Suprapubic skin (tissue), 4 donors: Measurements from ENCODE around the gene SLC35G3. TPM values are rescaled to one million over a fixed set of nuclear protein-coding genes. Genes with fewer than 3 reads are reported as not detected.

Experiments
- DNase-seq, 2 donors: peaks; one replicate each; pipeline ENCODE4 v3.0.0-alpha.2; 2019; ENCODE audit warnings: low spot score in 2 of 2
- H3K27ac ChIP-seq: fragments of 200-600 bp; sonication (generic); one replicate; pipeline ENCODE4 v1.5.1; 2019
- H3K27me3 ChIP-seq: fragments of 200-600 bp; sonication (generic); one replicate; pipeline ENCODE4 v1.5.1; 2019
- H3K36me3 ChIP-seq: fragments of 200-600 bp; sonication (generic); one replicate; pipeline ENCODE4 v1.5.1; 2019
- H3K4me1 ChIP-seq: fragments of 200-600 bp; sonication (generic); one replicate; pipeline ENCODE4 v1.5.1; 2019
- H3K4me3 ChIP-seq: fragments of 200-600 bp; sonication (generic); one replicate; pipeline ENCODE4 v1.5.1; 2019; ENCODE audit warnings: mild to moderate bottlenecking
- H3K9me3 ChIP-seq: fragments of 200-600 bp; sonication (generic); one replicate; pipeline ENCODE4 v1.5.1; 2019
- CTCF ChIP-seq, 2 donors: fragments of 200-600 bp in 1 of 2; fragments of 450-650 bp in 1 of 2; sonication (generic) in 1 of 2; IDR thresholded peaks; one replicate each; pipeline ENCODE4 v1.5.1; 2016 to 2019; ENCODE audit warnings: antibody characterized with exemption in 2 of 2, mild to moderate bottlenecking in 1 of 2, moderate library complexity in 1 of 2
- EP300 ChIP-seq: sonication (generic); formaldehyde crosslinking; IDR thresholded peaks from one replicate; pipeline ENCODE4 v1.6.1; 2017; ENCODE audit warnings: antibody characterized with exemption
- POLR2A ChIP-seq, 2 donors: fragments of 450-650 bp; IDR thresholded peaks; one replicate each; pipeline ENCODE4 v1.6.1; 2017; ENCODE audit warnings: antibody characterized with exemption in 2 of 2, mild to moderate bottlenecking in 2 of 2, moderate library complexity in 2 of 2
- POLR2AphosphoS5 ChIP-seq, 3 donors: sonication (generic); formaldehyde crosslinking; IDR thresholded peaks; one replicate each; pipeline ENCODE4 v1.6.1; 2017; ENCODE audit warnings: antibody characterized with exemption in 3 of 3
- WGBS: methylation state at CpG from one replicate; pipeline ENCODE4 v1.1.5; 2018; 5-methylcytosine and 5-hydroxymethylcytosine counted together
- total RNA-seq, 4 donors: library from RNA; depleted of rRNA; stranded (reverse); fragments of >200 nt; gene quantifications; one replicate each; pipeline ENCODE4 v1.1.0, GENCODE V29; 2016

Gene SLC35G3
- total RNA-seq, 4 donors from 2014 or later = not detected

DNA sequence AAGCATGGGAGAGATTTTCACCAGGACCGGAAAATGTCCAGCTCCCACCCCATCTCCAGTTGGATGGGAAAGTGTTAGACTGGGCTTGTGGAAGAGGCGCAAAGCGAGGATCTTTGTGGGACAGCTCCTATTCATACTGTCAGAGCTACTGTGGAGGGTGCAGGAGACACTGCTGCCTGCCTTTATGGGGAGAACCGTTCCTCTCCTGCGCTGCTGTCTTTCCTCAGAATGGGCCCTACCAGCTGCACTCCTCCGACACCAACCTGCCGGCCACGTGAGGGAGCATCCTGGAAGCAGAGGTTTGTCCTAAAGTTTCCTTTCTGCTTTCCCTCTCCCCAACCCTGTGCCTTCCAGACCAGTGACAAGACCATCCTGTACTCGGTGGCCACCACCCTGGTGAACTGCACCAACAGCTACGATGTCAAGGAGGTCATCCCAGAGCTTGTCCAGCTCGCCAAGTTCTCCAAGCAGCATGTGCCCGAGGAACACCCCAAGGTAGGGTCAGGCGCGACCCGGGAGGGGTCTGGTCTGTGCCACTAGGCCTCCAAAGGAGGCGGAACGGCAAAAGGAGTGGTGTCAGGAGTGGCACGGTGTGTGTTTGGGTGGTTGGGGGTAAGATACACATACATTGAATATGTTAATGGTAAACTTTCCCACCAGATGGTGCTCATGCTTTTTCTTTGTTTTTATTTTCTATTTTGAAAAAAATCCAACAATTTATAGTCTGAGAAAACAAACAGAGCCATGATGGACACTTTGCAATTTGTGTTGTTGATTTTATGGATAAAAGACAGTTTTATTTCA, 23.0 kb downstream of the SLC35G3 start:
- TF ChIP-seq CTCF (IDR thresholded peaks at IDR 0.05) (peak in 1 of 2 donors; percentile 35), POLR2A (IDR thresholded peaks at IDR 0.05) (no peak)
- Histone ChIP-seq H3K27ac (no peak overlapping the region), H3K36me3 (no peaks in the 10 kb centered on the region), H3K4me3 (no peak overlapping the region), H3K27me3 (no peaks in the 10 kb centered on the region), H3K4me1 (peaks cover 5% of the 10 kb centered on the region), H3K9me3 (no peaks in the 10 kb centered on the region)
- peak in 1 of 2 donors; percentile 69 for DNase-seq
- WGBS = 68% methylated on average over 18 of the region's 18 CpGs

DNA sequence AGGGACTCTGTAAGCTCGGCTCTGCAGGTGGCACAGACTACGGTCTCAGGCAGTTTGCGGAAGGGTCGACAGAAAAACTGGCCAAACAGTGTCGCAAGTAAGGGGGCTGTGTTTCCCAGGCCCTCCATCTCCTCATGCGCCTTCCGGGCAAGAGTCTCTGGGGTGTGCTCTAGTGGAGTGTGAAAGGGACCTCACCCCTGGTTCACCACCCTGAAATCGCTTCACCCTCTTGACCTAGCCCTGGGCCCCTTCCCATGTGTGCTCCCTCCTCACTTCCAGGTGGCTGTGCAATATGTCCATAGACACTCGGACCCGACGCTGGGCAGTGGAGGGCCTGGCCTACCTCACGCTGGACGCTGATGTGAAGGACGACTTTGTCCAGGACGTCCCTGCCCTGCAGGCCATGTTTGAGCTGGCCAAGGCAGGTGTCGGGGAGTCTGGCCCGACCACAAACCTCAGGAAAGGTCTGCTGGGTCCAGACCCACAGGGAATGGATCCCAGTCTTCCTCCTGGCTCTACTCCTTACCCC, 24.3 kb downstream of the SLC35G3 start:
- TF ChIP-seq CTCF (IDR thresholded peaks at IDR 0.05) (no peak), POLR2A (IDR thresholded peaks at IDR 0.05) (no peak), EP300 (no peak), POLR2AphosphoS5 (IDR thresholded peaks at IDR 0.05) (no peak)
- Histone ChIP-seq H3K36me3 (no peaks in the 10 kb centered on the region), H3K9me3 (no peaks in the 10 kb centered on the region), H3K27me3 (no peaks in the 10 kb centered on the region), H3K4me3 (no peak overlapping the region), H3K27ac (no peak overlapping the region), H3K4me1 (peaks cover 5% of the 10 kb centered on the region)
- WGBS = 95% methylated on average over 17 of the region's 17 CpGs
- peak in 1 of 2 donors; percentile 31 for DNase-seq

- Histone ChIP-seq H3K27ac (no peak overlapping the region), H3K36me3 (no peaks in the 10 kb centered on the region), H3K9me3 (no peaks in the 10 kb centered on the region), H3K4me1 (peaks cover 5% of the 10 kb centered on the region), H3K27me3 (peaks cover 7% of the 10 kb centered on the region), H3K4me3 (no peak overlapping the region)
- DNase-seq = no peak
- 64% methylated on average over 1 of the region's 1 CpG for WGBS
- TF ChIP-seq POLR2AphosphoS5 (IDR thresholded peaks at IDR 0.05) = no peak
- TF ChIP-seq EP300 = no peak
Observed at GRCh38 chr17:35167666-35168065, 26.5 kb downstream of the SLC35G3 start.

DNA sequence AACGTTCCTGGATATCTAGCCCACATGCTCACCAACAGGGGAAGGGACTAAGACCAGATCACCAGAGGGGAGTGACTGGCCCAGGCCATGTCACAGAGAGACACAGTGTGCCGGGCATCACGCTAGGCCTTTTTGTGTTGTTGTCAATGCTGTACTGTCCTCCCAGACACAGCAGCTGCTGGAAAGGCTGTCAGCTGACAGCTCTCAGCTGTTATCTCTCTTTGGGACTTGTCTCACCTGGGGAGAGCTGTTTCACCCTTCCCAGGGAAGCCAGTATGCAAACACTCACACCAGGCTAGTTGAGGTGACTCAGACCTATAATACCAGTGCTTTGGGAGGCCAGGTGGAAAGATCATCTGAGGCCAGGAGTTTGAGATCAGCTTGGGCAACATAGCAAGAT, 27.1 kb downstream of the SLC35G3 start:
- H3K9me3 ChIP-seq = no peaks in the 10 kb centered on the region
- WGBS = 63% methylated on average over 2 of the region's 3 CpGs
- H3K36me3 ChIP-seq = no peaks in the 10 kb centered on the region
- peaks cover 5% of the 10 kb centered on the region for H3K4me1 ChIP-seq
- peaks cover 10% of the 10 kb centered on the region for H3K27me3 ChIP-seq
- H3K4me3 ChIP-seq = no peak overlapping the region
- DNase-seq = no peak
- TF ChIP-seq POLR2A (IDR thresholded peaks at IDR 0.05) (no peak), POLR2AphosphoS5 (IDR thresholded peaks at IDR 0.05) (no peak), EP300 (no peak), CTCF (IDR thresholded peaks at IDR 0.05) (no peak)
- no peak overlapping the region for H3K27ac ChIP-seq

DNA sequence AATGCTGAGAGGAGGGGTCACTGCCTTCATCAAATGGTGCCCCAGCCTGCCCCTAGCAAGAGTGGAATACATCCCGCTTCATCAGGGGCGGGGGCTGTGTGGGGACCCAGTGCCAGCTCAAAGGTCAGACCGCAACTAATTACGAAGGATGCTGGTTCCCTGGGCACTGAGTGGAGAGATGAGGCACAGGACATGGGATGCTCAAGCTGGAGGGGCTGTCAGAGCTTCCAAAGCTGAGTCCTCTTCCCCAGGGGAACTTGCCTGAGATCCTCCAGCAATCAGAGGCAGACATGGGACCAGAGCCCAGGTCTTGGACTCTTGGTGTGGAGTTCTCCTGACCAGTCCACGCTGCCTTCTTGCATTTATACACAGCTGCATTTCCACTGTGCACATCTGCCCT, 27.7 kb downstream of the SLC35G3 start:
- 52% methylated on average over 5 of the region's 5 CpGs for WGBS

More for the DNA sequence above, 27.7 kb downstream of the SLC35G3 start:
- H3K4me3 ChIP-seq = no peak overlapping the region
- TF ChIP-seq POLR2AphosphoS5 (IDR thresholded peaks at IDR 0.05) = no peak
- TF ChIP-seq EP300 = no peak
- no peak for TF ChIP-seq CTCF (IDR thresholded peaks at IDR 0.05)
- no peak for TF ChIP-seq POLR2A (IDR thresholded peaks at IDR 0.05)
- no peak for DNase-seq
- H3K4me1 ChIP-seq = peaks cover 3% of the 10 kb centered on the region
- H3K9me3 ChIP-seq = no peaks in the 10 kb centered on the region
- peaks cover 10% of the 10 kb centered on the region for H3K27me3 ChIP-seq
- no peak overlapping the region for H3K27ac ChIP-seq
- H3K36me3 ChIP-seq = no peaks in the 10 kb centered on the region
